ENCODE measurements around the gene CKAP2.

- TF ChIP-seq CTCF (IDR thresholded peaks at IDR 0.05) (no peak), POLR2A (IDR thresholded peaks at IDR 0.05) (no peak)
These were observed 36.2 kb upstream of the CKAP2 start for GRCh38 chr13:52419080-52419479.
